Glomerular endothelial cell (primary cell): Measurements from ENCODE around the gene CADPS2. TPM values are rescaled to one million over a fixed set of nuclear protein-coding genes. Genes with fewer than 3 reads are reported as not detected.

Experiments used
- DNase-seq: peaks from one replicate; pipeline ENCODE4 v3.0.0-alpha.2; 2011; ENCODE audit warnings: low read depth, low spot score; ENCODE audit errors: extremely low read depth
- total RNA-seq: library from RNA; depleted of rRNA; stranded (reverse); fragments of >200 nt; gene quantifications from 2 replicates; pipeline ENCODE4 v1.2.3, GENCODE V29; 2015

Gene CADPS2
- total RNA-seq, 1 donor from 2014 or later = 12.4 TPM

DNA sequence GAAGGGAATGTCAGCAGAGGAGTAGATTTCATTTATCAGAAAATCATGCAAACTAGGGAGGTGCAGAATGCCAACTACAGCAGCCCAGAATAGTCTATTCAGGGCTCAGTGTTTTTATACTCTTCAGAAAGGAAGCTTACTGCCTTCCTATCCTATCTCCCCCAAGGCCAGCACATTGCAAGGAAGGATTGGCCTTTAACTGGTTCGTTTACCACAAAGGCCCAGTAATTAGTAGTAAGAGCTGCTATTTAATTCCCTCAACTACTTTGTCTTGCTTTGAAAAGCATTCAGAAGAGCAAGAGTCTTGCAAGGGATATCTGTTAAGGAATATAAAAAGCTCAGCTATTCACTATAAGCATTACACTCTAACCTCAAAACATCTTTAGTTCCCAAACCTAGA is 97.1 kb downstream of the CADPS2 start:
- DNase-seq = no peak

DNA sequence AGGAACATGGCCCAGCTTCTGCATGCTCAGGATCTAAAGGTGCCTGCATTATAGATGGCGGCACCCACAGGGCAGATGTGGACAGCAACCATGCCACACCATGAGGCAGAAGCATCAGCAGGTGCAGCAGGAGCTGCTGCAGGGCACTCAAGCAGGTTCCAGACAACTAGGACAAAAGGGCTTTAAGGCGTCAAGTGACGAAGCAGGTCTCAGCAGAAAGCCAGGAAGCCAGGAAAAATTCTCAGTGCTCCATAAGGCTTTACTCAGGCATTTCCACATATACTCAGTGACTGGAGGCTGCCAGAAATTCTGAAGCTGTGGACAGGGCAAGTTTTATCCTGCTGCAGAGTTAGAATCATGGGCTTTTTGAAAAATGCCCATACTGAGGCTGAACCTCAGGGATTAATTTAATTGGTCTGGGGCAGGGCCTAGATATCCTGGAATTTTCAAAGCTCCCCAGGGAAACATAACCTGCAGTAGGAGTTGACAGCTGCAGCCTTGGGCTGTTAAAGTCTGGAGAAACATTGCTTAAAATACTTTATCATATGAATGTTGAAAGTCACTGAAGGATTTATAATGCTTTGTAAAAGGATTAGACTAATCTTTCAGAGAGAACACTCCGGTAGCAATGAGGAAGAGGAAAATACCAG is 115.4 kb downstream of the CADPS2 start:
- DNase-seq = no peak

- no peak for DNase-seq
These were observed 117.4 kb downstream of the CADPS2 start for GRCh38 chr7:122768827-122769226.

- no peak for DNase-seq
These were observed 118.9 kb downstream of the CADPS2 start for GRCh38 chr7:122767339-122767738.

DNA sequence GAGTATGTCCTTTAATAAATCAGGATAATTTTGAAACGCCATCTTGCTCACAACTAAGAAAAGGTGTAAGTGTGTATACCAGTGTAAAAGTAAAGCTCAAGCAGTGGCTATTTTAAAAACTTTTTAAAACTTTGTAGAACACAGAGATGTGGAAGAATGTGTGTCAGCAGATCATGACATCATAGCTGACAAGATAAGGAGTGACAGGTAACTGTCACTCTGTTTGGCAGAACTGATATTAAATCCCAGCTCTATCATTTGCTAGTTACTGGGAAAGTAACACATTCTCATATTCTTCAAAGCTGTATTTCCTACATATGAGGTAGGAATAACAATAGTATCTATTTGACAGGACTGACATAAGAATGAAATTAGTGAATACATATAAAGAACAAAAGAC is 119.7 kb downstream of the CADPS2 start:
- no peak for DNase-seq

DNA sequence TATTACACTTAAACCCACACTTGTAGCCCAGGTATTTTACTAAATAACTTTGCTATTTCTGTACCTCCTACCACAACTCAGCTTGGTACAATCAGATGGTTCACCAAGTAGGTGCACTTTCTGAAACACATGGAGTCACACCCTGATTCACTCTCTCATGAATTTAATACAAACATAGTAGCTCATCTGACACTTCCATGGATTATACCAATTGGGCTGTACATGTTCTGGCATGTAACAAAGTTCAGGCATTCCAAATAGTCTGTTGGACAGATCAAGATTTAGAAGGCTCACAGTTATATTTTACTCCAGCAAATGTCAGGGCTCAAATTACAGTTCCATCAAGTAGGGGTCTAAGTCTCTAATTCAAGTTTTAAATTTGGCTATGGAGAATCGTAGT is 121.4 kb downstream of the CADPS2 start:
- no peak for DNase-seq

- no peak for DNase-seq
These were observed 122.2 kb downstream of the CADPS2 start for GRCh38 chr7:122764020-122764419.

- DNase-seq = no peak
These were observed 124.2 kb downstream of the CADPS2 start for GRCh38 chr7:122762071-122762470.

- no peak for DNase-seq
These were observed 127.8 kb downstream of the CADPS2 start for GRCh38 chr7:122758501-122758900.

DNA sequence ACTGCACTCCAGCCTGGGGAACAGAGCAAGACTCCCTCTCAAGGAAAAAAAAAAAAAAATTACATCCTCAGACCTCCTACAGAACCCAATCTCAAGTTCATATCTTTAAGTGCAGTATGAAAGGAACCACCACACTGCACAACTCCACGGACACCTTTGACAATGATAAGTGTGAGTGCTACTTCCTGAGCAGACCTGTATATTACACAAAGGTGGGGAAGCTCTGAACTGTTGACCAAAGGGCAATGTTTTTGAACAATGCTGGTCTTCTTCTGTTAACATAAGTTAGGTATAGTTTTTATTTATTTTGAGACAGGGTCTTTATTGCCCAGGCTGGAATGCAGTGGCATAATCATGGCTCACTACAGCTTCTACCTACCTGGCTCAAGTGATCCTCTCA is 129.4 kb downstream of the CADPS2 start:
- no peak for DNase-seq

- no peak for DNase-seq
These were observed 130.6 kb downstream of the CADPS2 start for GRCh38 chr7:122755696-122756095.

DNA sequence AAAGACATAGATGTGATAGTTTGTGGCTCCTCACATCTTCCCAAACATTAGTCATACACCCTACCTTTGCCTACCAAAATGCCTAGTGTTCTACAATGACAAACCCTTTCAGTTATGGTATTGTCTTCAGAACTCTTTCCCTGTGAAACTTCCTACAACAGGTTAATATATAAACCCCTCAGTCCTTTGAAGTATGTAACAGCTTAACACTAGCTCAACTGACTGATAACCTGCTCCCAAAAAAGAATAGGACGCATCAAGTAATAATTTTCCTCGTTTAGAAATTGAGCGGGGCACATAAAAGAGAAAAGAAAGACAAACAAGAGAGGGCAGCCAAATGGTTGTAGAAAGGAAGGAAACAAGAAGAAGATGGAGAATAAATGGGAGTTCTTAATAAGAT is 133.7 kb downstream of the CADPS2 start:
- no peak for DNase-seq

DNA sequence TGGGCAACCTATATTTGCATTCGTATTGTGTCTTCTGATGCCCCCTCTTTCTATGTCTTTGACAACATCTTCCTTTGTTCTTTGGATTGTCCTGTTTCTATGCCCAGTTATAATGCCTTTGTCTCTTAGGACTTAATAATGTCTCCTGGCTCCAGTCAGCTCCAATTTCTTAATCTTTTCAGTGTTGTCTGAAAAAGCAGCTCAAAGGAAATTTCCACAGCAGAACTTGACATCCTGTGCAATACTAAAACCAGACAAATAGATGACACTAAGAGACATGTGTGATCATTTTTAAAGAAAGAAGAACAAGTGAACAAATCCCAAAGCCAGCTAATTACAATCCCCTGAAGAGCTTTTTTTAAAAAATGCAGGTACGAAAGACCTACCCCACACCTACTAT is 135.9 kb downstream of the CADPS2 start:
- no peak for DNase-seq

DNA sequence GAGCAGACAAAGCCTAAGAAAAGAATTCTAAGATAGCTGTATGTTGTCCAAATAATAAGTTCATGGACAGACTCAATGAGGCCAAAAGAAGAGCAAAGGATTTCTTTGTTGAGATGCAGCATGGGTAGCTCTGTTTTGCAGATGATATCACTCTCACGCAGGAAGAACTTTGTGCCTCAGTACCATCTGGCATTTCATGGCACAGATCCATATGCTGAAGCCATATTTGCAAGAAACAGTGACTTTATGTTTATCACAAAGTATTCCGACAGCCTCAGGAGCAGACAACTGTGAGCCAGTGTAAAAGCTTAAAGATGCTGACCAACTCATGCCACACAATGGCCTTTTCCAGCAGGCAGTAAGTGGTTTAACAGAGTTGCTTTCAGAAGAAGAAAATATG is 138.1 kb downstream of the CADPS2 start:
- DNase-seq = no peak

DNA sequence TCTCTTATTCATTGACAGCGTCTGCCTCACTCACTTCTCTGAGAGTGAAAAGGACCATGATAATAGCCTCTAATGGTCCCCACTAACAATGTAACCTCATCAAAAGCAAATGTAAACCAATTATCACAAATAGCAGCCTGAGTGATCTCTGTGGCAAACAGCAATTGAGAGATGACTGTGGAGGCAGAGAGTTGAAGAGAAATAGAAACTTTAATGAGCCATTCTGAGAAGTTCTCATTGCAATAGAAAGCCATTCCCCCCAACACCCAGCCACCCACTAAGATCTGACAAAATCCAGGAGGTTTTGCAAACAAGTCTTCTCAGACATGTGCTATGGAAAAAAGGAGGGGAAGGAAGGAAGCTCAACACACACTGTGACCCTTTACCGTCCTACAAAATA is 139.3 kb downstream of the CADPS2 start:
- DNase-seq = no peak

- DNase-seq = no peak
These were observed 143.0 kb downstream of the CADPS2 start for GRCh38 chr7:122743211-122743610.

DNA sequence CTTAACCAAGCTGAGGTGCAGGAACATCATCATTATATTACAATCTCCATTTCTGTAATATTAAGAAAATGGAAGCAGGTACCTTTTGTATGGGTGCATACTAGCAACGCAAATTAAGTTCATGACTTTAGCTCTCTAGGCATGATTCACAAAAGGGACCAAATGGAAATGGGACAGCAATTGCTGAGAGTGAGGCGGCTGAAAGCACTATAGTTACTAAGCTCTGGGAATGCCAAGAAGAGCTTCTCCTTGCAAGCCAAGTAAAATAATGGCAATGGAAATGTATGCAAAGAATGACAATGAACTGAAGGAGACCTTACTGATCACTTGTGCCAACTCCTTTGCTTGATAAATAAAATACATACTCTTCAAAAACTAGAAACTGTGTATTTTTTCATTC is 147.3 kb downstream of the CADPS2 start:
- no peak for DNase-seq

- no peak for DNase-seq
These were observed 150.1 kb downstream of the CADPS2 start for GRCh38 chr7:122736183-122736582.

GRCh38 chr7:122727759-122728158 is 158.5 kb downstream of the CADPS2 start:
- no peak for DNase-seq

DNA sequence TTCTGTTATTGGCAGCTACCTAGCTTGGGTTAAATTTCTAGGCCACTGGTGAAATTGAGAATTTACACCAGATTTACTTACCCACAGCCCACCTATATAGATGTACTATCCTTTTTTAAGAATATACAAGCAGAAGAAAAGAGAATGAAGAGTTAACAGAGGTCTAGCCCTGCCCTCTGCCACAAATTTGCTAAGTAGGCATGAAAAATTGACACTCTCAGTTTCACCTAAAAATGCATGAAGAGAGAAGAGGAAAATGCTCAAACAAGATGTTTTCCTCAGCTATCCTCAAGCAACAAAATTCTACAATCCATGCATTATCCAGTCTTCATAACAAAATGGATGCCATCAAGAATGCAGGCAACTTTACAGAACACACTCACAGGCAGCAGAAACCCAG is 158.9 kb downstream of the CADPS2 start:
- no peak for DNase-seq

DNA sequence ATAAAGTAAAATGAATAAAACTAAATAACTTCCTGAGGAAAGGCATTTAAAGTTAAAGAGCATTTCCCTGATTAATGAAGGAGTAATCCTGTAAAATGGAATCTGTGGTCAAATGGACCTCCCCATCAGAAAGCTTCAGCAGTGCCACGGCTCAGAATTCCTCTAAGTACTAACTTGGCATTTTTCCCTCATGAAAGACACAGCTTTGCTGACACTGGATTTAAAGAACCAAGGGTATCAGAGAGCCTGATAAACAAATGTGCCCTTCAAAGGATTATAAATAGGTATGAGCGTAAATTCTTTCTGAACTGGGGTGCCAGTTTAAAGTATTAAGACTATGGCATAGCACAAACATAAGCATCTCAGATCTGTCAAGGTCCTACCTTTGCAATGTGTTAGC is 159.4 kb downstream of the CADPS2 start:
- no peak for DNase-seq

GRCh38 chr7:122724366-122724765 is 161.9 kb downstream of the CADPS2 start:
- DNase-seq = no peak

DNA sequence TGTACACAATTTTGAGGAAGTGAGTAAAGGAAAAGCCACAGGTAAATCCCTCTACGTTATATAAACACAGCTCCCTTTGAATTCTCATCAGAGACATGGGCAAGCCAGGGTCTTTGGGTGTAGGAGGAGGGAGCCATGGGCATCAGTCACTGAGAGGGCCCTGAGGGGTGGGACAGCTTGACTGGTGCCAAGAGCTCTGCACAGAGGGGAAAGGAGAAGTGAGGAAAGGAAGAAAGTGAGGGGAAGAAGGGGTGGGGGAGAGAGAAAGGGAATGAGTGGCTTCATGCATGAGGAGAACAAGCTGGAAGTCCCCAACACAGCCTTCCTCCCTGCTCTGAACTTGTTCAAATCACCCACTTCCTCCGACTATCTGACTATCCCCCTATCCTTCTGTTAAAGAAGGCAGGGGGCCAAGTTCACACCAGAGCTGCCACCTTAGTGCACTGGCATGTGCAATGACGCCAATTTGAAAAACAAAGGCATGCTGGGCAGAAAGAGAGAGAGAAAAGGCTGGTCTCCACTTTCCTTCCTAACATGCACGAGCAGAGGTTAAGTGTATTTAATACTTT is 167.2 kb downstream of the CADPS2 start:
- no peak for DNase-seq
